Gastrocnemius medialis (tissue), 4 donors: Measurements from ENCODE around the gene FBXL7. TPM values are rescaled to one million over a fixed set of nuclear protein-coding genes. Genes with fewer than 3 reads are reported as not detected.

Source experiments
- ATAC-seq, 2 donors: fragments of 150-250 bp; one replicate each; pipeline ENCODE4 v1.9.1; 2016
- DNase-seq, 2 donors: peaks; one replicate each; pipeline ENCODE4 v3.0.0-alpha.2; 2019
- H3K27ac ChIP-seq, 4 donors: fragments of 200-600 bp; sonication (generic); 1 replicate in 1 of 4; 2 replicates in 3 of 4; pipeline ENCODE4 v1.5.1; 2016 to 2018; ENCODE audit warnings: mild to moderate bottlenecking in 2 of 4, moderate library complexity in 1 of 4
- H3K27me3 ChIP-seq, 3 donors: fragments of 200-600 bp; sonication (generic) in 2 of 3; 1 replicate in 1 of 3; 2 replicates in 2 of 3; pipeline versions ENCODE4 v1.5.1 to v1.6.0; 2016 to 2019; ENCODE audit warnings: mild to moderate bottlenecking in 1 of 3, moderate library complexity in 1 of 3
- H3K36me3 ChIP-seq, 2 donors: fragments of 200-600 bp; sonication (generic) in 1 of 2; one replicate each; pipeline ENCODE4 v1.5.1; 2017 to 2018
- H3K4me1 ChIP-seq, 2 donors: fragments of 200-600 bp; sonication (generic) in 1 of 2; one replicate each; pipeline ENCODE4 v1.5.1; 2016 to 2017; ENCODE audit warnings: mild to moderate bottlenecking in 2 of 2
- H3K4me3 ChIP-seq, 4 donors: fragments of 200-600 bp; sonication (generic) in 3 of 4; 1 replicate in 1 of 4; 2 replicates in 3 of 4; pipeline ENCODE4 v1.5.1; 2016 to 2019; ENCODE audit warnings: mild to moderate bottlenecking in 2 of 4
- H3K9me3 ChIP-seq, 3 donors: fragments of 200-600 bp; sonication (generic) in 2 of 3; 1 replicate in 1 of 3; 2 replicates in 2 of 3; pipeline ENCODE4 v1.5.1; 2016 to 2019
- CTCF ChIP-seq, 5 experiments: fragments of 450-650 bp in 3 of 5; fragments of 200-600 bp in 2 of 5; sonication (generic) in 2 of 5; IDR thresholded peaks in 4 of 5; conservative IDR thresholded peaks in 1 of 5; 1 replicate in 4 of 5; 2 replicates in 1 of 5; pipeline ENCODE4 v1.5.1; 2016 to 2019; ENCODE audit warnings: antibody characterized with exemption in 5 of 5, mild to moderate bottlenecking in 3 of 5, moderate library complexity in 3 of 5
- POLR2A ChIP-seq, 2 donors: fragments of 450-650 bp; IDR thresholded peaks; one replicate each; pipeline ENCODE4 v1.6.1; 2017; ENCODE audit warnings: antibody characterized with exemption in 2 of 2, mild to moderate bottlenecking in 2 of 2, moderate library complexity in 2 of 2
- in situ Hi-C, 4 donors: fragments of 200-750 bp; cut with MboI; loops; one replicate each; pipeline versions ENCODE4 v1.15.0 to v1.8.0; 2017; ENCODE audit warnings: low sequenced_read_pairs in 4 of 4
- intact Hi-C: fragments of 100-400 bp; cut with DNase I; formaldehyde crosslinking; loops from one replicate; pipeline ENCODE4 v1.15.1; 2023; ENCODE audit warnings: low total_unique reads
- total RNA-seq, 4 donors: library from RNA; depleted of rRNA; stranded (reverse); fragments of >200 nt; gene quantifications; one replicate each; pipeline versions ENCODE4 v1.1.0 to v1.2.3, GENCODE V29; 2016

The FBXL7 gene
- total RNA-seq, 4 donors from 2014 or later = 2.4 to 4.9 (median 3.1) TPM

- TF ChIP-seq CTCF (IDR thresholded peaks at IDR 0.05 in 4 of 5, conservative IDR thresholded peaks at IDR 0.05 in 1 of 5) = no peak
- Histone ChIP-seq H3K9me3 (no peaks in the 10 kb centered on the region), H3K27ac (no peak overlapping the region), H3K27me3 (no peaks in the 10 kb centered on the region), H3K36me3 (no peaks in the 10 kb centered on the region), H3K4me1 (no peaks in the 10 kb centered on the region), H3K4me3 (no peak overlapping the region)
- intact Hi-C loops (no loop called here), in situ Hi-C loops (no loop called here)
- no peak for DNase-seq
- no peak for ATAC-seq
Measured at GRCh38 chr5:15452781-15453180, 47.2 kb upstream of the FBXL7 start.

- H3K27ac ChIP-seq = no peak overlapping the region
- ATAC-seq (no peak), DNase-seq (no peak)
- no peaks in the 10 kb centered on the region for H3K4me1 ChIP-seq
- intact Hi-C loops (no loop called here), in situ Hi-C loops (no loop called here)
- H3K36me3 ChIP-seq = no peaks in the 10 kb centered on the region
- TF ChIP-seq POLR2A (IDR thresholded peaks at IDR 0.05) (no peak), CTCF (IDR thresholded peaks at IDR 0.05 in 4 of 5, conservative IDR thresholded peaks at IDR 0.05 in 1 of 5) (no peak)
- H3K9me3 ChIP-seq = no peaks in the 10 kb centered on the region
- H3K4me3 ChIP-seq = no peak overlapping the region
- no peaks in the 10 kb centered on the region for H3K27me3 ChIP-seq
Measured at GRCh38 chr5:15459200-15459599, 40.8 kb upstream of the FBXL7 start.

DNA sequence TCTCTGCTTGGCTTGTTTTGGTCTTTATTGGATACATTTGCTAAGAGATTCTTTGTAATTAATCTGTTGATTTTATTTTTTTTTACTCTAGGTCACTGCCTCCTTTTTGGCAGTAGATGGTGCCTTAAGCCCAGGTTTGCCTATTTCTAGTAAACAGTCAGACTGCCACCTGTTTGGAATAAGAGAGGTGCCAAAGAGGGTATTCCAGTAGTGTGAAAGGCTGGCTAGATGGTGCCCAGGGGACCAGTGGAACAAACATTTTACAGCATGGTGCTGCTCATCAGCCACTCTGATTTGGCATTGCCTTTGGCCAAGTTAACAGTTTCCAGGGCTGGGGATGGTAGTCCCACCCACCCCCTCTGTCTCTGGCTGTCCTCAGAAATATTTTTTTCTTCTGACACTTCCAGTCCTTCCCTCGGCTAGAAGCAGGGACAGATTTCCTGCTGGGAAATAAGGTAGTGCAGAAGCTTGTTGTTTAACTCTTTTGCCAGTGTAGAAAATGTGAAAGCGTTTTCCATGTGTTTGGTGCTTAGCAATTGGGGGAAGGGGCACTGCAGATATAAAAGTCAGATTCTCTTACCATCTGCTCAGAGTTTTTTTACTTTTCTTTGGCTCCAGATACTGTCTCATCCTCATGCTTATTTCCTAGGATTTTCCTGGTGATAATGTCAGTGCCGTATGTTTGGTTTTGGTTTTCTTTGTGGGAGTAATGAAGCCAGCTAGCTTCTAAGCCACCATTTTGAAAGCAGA is 36.6 kb upstream of the FBXL7 start:
- no peak overlapping the region for H3K4me3 ChIP-seq
- DNase-seq = no peak
- intact Hi-C loops = loop anchor here (5.0 to 10.0 kb wide), 2 partner anchors 361 to 534 kb away; no protein-coding TSS in a partner anchor
- H3K9me3 ChIP-seq = no peaks in the 10 kb centered on the region
- H3K36me3 ChIP-seq = no peaks in the 10 kb centered on the region
- peak in 2 of 5 experiments; percentile 4 to 28 for TF ChIP-seq CTCF (IDR thresholded peaks at IDR 0.05 in 4 of 5, conservative IDR thresholded peaks at IDR 0.05 in 1 of 5)
- TF ChIP-seq POLR2A (IDR thresholded peaks at IDR 0.05) = no peak
- no peak overlapping the region for H3K27ac ChIP-seq
- no peaks in the 10 kb centered on the region for H3K27me3 ChIP-seq
- in situ Hi-C loops = loop anchor here in 1 of 4 donors (10.0 kb wide), 1 partner anchor 361 kb away; no protein-coding TSS in a partner anchor
- H3K4me1 ChIP-seq = no peaks in the 10 kb centered on the region
- no peak for ATAC-seq

DNA sequence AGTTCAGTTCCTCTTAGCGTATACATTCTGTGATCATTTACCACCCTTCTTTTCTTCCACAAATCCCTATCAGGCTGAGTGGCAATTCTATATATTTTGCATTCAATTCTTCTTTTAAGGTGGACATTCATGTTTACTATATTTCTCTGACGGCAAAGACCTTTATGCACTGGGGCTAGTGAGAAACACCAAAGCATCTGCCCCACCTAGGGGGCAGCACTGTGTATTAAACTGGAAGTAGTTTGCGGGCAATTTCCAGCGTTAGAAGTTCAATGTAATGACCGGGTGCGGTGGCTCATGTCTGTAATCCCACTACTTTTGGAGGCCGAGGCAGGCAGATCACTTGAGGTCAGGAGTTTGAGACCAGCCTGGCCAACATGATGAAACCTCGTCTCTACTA is 27.9 kb upstream of the FBXL7 start:
- Histone ChIP-seq H3K4me3 (no peak overlapping the region), H3K4me1 (no peaks in the 10 kb centered on the region), H3K36me3 (no peaks in the 10 kb centered on the region), H3K27ac (no peak overlapping the region), H3K9me3 (no peaks in the 10 kb centered on the region), H3K27me3 (no peaks in the 10 kb centered on the region)
- intact Hi-C loops (no loop called here), in situ Hi-C loops (no loop called here)
- no peak for DNase-seq
- no peak for TF ChIP-seq POLR2A (IDR thresholded peaks at IDR 0.05)
- no peak for TF ChIP-seq CTCF (IDR thresholded peaks at IDR 0.05 in 4 of 5, conservative IDR thresholded peaks at IDR 0.05 in 1 of 5)
- no peak for ATAC-seq
